ENCODE data around the gene RALGPS1.

Gene RALGPS1

GRCh38 chr9:127269449-127269848, 354.9 kb downstream of the RALGPS1 start:
- no peak overlapping the region for H3K4me3 ChIP-seq (ENCODE audit: low read depth, low read length)
- no peak for DNase-seq (ENCODE audit: low read depth)

All from skeletal muscle cell (primary cell).